Epithelial cell of esophagus (primary cell): ENCODE results near the gene NPR1.
"Not testable (repeated sequence)": the region's sequence is repeated elsewhere in the genome, so short reads cannot be mapped to it uniquely, and the experiment has no call there.

ENCODE experiments used
- DNase-seq: peaks from one replicate; pipeline ENCODE4 v3.0.0; 2010; ENCODE audit warnings: low read depth
- H3K4me3 ChIP-seq: 2 replicates; pipeline ENCODE4 v1.5.1; 2011; ENCODE audit warnings: mild to moderate bottlenecking, low read length, control low read depth
- TF ChIP-seq, protein P1 (sequence below): IDR thresholded peaks from 2 replicates; pipeline ENCODE4 v1.5.1; 2011; ENCODE audit warnings: low read depth, mild to moderate bottlenecking, low read length, control low read depth, inconsistent platforms; ENCODE audit not compliant: insufficient read depth; ENCODE audit errors: missing control alignments

NPR1 gene

DNA sequence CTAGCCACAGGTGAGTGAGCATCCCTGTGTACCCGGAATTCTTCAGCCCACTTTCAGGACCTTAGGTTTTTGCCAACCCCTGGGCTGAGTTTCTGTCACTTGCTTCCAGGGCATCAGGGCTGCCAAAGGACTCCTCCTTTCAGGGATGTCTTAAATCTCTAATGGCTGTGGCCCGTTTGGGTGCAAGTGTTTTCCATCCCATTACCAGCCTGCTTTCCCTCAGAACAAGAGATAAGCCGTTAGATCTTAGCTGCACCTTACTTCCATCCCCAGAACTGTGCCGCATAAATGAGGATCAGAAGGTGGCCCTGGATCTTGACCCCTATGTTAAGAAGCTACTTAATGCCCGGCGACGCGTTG is 19.3 kb upstream of the NPR1 start:
- TF ChIP-seq, protein P1, sequence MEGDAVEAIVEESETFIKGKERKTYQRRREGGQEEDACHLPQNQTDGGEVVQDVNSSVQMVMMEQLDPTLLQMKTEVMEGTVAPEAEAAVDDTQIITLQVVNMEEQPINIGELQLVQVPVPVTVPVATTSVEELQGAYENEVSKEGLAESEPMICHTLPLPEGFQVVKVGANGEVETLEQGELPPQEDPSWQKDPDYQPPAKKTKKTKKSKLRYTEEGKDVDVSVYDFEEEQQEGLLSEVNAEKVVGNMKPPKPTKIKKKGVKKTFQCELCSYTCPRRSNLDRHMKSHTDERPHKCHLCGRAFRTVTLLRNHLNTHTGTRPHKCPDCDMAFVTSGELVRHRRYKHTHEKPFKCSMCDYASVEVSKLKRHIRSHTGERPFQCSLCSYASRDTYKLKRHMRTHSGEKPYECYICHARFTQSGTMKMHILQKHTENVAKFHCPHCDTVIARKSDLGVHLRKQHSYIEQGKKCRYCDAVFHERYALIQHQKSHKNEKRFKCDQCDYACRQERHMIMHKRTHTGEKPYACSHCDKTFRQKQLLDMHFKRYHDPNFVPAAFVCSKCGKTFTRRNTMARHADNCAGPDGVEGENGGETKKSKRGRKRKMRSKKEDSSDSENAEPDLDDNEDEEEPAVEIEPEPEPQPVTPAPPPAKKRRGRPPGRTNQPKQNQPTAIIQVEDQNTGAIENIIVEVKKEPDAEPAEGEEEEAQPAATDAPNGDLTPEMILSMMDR: no peak
- peak overlapping the region; percentile 79 for H3K4me3 ChIP-seq
- DNase-seq: no peak

DNA sequence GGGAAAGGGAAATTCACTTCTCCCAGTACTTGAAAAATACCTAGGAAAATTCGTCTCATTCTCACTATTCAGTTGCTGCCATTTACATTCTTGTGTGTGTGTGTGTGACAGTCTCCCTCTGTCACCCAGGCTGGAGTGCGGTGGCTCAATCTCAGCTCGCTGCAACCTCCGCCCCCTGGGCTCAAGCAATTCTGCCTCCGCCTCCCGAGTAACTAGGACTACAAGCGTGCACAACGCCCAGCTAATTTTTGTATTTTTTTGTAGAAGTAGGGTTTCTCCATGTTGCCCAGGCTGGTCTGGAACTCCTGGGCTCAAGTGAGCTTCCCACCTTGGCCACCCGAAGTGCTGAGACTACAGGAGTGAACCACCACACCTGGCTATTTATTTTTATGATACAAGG is 18.8 kb upstream of the NPR1 start:
- peak overlapping the region; percentile 79 for H3K4me3 ChIP-seq
- TF ChIP-seq, protein P1: no peak
- DNase-seq: no peak

DNA sequence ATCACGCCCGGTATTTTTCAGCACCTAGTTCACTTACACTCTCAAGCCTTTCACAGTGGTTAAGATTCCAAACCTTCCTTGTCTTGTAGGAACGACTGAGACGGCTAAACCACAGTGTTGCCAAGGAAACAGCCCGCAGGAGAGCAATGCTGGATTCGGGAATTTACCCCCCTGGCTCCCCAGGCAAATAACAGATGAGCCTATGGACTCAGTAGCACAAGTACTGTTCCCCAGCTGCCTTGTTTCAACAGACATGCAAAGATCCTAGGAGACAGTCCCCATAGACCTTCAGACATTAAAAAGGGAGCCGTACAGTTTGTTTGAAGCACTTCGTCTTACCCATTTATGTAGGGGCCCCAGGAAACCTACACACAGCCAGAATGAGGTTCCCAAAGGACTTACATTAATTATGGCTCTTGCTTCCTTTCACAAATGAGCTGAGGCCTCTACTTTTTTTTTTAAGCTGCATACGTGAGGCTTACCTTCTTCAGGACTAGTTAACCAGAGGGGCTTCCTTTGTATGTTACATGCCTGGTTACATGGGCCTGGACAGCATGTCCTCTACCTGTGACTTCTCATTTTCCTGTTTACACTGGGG is 17.3 kb upstream of the NPR1 start:
- no peak overlapping the region for H3K4me3 ChIP-seq
- TF ChIP-seq, protein P1: no peak
- no peak for DNase-seq

DNA sequence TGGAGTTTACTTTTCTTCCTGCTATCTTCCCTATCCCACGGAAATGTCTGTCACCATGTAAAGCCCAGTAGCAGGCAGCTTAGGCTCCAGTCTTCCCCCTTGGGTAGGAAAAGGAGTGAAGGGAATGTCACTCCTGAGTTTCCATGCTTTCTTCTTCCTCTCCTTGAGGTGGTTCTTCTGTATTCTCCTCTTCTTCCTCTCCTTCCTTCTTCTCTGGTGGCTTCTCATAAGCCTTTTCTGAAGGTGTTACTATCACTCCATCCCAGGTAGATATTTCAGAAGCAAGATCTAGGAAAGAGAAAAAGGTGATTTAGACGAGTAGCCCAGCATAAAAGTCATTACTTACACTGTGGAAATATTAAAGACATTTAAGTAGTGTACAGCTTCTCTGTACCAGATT is 16.2 kb upstream of the NPR1 start:
- DNase-seq: no peak
- TF ChIP-seq, protein P1: no peak
- no peak overlapping the region for H3K4me3 ChIP-seq

DNA sequence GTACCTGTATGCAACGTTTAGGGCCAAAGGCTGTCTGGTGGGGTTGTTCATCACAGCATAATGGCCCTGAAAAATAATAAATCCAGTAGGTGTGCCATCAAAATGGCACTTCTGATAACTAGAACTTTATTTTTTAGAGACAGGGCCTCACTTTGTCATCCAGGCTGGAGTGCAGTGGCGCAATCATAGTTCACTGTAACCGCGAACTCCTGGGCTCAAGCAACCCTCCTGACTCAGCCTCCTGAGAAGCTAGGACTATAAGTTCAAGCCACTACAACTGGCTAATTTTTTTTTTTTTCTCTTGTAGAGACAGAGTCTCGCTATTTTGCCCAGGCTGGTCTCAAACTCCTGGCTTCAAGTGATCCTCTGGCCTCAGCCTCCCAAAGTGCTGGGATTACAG is 15.3 kb upstream of the NPR1 start:
- DNase-seq: peak; percentile 22
- TF ChIP-seq, protein P1: no peak
- no peak overlapping the region for H3K4me3 ChIP-seq

DNA sequence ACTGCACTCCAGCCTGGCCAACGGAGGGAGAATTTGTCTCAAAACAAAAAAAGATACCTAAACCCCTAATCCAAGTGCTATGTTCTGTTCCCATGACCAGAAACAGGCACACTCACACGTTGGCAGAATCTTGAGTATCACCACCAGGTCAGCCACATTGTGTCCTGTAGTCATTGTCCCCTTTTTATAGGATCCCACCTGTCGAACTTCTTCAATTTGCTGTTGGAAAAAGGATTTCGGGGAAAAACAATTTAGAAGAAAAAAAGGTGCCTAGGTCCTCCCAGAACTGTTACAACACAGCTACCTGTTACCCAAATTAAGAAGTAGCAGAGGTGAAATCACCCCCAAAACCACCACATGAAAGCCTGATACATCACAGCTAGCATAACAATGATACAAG is 11.0 kb upstream of the NPR1 start:
- no peak overlapping the region for H3K4me3 ChIP-seq
- TF ChIP-seq, protein P1: no peak
- no peak for DNase-seq

DNA sequence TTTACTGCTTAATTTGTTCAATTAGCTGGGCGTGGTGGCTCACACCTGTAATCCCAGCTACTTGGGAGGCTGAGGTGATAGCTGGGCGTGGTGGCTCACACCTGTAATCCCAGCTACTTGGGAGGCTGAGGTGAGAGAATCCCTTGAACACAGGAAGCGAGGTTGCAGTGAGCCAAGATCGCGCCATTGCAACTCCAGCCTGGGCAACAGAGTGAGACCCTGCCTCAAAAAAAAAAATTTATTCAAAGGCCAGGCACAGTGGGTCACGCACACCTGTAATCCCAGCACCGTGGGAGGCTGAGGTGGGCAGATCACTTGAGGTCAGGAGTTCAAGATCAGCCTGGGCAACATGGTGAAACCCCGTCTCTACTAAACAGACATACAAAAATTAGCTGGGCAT is 9.8 kb upstream of the NPR1 start:
- not testable (repeated sequence) for H3K4me3 ChIP-seq, DNase-seq
